Activated CD4-positive, alpha-beta T cell treated with anti-CD3 and anti-CD28 coated beads, Interleukin-2, Interleukin-6, amounts not matched to agents 100 ng/mL and 50 ng/mL, durations not matched to agents 16 hours and 8 hours (primary cell): Measurements from ENCODE around the gene DYNLT4.
"Not testable (repeated sequence)": the region's sequence is repeated elsewhere in the genome, so short reads cannot be mapped to it uniquely, and the experiment has no call there.

ENCODE experiments used
- DNase-seq: peaks from one replicate; pipeline ENCODE4 v3.0.0-alpha.2; 2020

The DYNLT4 gene

DNA sequence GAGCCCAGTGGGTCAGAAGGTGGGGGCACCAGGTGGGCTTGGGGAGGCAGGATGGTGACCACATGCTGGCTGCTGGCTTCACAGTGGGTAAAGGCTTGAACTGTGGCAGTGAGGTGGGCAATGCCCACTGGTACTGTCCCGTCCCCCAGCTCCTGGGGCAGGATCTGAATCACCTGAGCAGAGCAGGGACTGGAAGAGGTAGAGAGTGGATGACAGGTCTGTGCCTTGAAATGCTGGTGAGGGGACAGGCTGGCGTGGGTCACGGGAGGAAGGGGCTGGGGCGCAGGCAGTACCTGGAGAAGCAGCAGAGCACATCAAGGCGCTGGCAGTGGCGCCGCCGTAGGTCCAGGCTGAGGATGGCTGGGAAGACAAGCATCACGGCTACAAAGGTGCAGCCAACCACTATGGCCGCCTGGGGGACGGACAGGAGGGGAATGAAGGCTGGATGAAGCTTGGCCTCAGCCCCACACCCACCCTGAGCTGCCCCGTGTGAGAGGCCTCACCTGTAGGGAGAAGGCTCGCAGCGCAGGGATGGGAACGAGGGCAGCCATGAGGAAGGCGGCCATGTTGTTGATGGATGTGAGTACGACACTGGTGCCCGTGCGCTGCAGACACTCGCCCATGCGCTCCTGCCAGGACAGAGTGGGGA lies 21.0 kb upstream of the DYNLT4 start:
- DNase-seq = no peak

DNA sequence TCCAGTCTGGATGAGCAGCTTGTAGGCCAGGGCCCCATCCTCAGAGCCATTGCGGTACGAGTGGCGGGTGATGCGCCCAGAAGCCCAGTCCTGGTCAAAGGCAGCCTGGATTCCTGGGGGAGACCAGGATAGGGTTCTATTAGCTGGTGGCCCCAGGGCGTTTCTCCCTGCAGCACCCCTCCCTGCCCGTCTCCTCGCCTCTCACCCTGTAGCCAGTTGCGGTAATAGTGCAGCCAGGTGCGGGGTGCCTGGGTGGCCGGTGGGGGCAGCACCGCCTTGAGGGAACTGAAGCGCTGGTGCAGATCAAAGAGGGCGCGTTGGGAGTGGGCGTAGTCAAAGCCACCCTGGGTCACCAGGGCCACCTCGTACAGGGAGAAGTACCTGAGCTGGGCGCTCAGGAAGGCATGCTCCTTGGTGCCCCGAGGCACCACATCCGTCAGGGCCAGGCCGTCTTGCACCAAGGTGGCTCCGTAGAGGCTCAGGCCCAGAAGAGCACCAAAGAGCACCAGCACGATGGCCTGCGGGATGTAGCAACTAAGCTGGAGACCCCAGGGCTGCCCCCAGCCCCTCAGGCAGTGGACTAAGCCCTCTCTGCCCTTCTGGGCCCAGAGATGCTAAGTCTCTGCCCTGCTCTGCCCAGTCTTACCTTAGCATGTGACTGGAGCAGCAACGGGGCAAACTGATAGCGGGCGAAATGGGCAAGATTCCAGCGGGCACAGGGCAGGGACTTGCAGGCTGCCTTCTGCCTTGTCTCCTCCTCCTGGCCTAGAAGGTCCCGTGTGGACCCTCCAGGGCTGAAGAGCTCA lies 20.2 kb upstream of the DYNLT4 start:
- no peak for DNase-seq

DNA sequence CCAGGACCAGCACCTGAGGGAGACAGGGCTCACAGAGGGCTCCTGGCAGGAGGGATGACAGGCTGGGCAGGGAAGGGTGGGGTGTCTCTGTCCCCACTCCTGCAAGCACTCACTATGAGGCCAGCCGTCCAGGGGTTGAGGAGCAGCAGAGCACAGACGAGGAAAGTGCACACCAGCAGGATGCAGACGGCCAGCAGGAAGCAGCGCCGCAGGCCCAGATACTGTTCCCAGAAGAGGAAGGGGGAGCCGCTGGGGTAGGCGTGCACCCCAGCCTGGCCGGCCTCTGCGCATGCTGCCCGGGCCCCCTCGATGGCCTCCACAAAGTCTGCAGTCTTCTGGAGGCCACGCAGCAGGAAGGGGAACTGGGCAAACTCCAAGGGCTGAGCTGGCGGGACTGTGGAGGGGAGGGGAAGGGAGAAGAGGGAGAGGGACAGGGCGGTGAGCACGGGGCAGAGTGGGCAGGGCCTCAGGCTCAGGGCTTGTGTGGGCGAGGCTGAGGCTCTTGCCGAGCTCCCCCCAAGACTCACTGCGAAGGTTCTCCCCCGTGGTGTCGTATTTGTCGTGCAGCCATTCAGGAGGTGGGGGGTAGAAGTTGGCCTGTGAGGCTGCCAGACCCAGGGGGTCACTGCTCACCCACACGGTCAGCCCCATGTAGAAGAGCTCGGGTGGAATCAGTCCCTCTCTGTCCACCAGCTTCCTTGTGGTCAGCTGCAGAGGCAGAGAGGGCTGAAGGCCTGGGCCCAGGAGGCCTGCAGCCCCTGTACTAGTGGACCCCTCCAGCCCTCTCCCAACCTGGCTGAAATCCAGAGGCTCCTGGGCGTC lies 19.4 kb upstream of the DYNLT4 start:
- DNase-seq = no peak

DNA sequence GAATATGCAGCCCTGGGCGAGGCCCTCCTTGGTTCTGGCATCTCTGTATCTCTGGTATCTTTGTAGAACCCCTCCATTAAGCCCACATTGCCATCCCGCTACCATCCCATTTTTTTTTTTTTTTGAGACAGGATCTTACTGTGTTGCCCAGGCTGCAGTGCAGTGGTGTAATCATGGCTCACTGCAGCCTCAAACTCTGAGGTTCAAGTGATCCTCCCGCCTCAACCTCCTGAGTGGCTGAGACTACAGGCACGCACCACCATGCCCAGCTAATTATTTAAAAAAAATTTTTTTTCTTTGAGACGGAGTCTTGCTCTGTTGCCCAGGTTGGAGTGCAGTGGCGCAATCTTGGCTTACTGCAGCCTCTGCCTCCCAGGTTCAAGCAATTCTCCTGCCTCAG lies 17.2 kb upstream of the DYNLT4 start:
- DNase-seq = not testable (repeated sequence)

DNA sequence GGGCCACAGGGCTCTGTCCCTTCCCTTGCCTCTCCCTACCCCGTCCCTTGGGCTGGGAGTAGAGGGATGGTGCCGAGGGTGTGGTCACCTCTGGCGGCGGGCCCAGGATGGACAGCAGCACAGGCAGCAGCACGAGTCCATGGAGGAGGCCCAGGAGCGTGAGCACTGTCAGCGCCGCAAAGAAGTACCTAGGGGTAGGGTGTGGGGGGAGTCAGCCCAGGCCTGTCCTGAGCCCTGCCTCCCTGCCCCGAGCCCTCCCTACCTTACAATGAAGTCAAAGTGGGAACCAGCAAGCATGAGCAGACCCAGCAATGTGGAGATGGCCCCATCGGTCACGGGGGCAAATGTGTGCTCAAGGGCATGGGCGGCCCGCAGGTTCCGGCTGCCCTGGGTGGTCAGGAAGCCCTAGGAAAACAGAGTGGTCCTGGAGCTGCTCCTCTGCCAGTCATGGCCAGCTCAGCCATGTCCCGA lies 15.9 kb upstream of the DYNLT4 start:
- DNase-seq = no peak

DNA sequence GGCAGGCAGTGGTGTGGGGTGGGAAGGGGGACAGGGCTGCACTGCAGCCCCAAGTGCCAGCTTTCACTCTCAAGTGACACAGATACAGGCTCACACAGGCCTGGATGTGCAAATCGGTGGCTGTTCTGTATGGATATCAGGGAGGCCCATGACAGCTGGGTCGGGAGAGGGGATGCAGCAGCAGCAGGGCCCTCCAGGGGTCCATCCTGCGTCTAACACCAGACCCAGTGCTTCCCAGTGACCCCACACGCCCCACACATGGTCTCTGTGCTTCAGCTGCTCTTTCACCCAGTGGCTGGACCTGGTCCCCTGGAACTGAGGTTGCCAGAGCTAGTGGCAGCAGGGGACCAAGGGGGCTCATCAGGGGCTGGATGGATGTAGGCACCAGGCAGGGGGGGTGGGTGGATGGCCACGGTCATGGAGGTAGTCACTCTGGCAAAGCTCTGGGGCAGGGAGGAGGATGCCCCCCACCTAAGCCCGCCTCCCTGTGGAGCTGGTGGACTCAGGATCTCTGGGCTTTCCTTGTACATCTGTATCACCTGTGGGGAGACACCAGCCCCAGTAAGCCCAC lies 15.1 kb upstream of the DYNLT4 start:
- DNase-seq = no peak

DNA sequence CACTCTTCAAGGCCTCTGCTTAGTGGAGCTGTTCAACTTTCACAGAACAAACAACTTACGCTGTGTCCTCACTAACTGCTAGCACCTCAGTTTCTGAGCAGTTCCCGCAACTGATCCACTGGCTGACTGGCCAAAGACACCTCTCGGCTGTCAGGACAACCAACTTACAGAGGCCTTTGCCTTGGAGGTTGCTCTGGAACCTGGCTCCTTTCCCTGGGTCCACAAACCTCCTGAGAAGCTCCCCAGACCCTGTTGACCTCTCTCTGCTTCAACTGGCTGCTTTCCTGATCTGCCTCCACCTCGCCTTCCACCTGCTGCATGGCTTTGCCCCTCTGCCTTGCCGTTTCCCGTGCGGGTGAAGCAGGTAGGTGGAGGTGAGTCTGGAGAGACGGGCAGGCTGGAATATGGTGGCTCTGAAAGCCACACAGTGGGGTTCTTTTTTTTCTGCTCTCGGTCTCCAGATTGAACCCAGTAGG lies 14.1 kb upstream of the DYNLT4 start:
- DNase-seq = no peak

DNA sequence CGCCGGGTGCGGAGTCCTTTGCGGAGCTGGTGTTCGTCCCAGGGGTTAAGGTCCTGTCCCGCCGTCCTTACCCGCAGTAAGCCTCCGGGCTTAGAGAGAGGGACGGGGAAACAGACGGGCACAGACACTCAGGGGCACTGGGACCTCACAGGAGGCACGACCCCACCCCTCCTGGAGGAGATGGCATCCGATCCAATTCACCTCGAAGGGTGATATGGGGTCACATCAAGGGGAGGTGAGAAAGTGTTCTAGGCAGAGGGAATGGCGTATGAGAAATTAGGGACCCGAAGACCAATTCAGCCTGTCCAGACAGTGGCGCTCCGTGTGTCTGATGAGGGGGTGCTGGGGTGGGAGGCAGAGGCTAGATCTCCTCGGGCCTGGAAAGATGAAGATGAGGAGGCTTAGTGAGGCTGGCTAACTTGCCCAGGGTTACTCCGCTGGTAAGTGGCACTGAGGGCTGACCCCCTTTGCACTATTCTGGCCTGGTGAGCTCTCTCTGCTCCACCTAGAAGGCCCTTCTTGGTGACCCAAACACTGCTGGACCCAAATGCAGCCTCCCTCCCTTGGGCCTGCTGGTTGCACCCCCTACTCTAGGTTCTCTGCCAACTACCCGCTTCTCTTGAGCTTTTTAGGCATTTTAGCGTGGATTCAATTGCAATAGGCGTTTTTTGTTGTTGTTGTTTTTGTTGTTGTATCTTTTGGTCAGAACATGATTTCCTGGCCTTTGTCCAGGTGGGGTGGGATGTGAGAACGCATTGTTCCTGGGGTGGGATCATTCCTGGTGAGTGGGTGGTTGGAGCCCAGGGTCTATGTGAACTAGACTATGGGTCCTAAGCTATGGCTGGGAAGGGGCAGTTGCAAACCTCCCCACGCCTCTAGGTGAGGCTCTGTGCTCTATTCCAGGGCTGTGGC lies 13.4 kb upstream of the DYNLT4 start:
- no peak for DNase-seq

DNA sequence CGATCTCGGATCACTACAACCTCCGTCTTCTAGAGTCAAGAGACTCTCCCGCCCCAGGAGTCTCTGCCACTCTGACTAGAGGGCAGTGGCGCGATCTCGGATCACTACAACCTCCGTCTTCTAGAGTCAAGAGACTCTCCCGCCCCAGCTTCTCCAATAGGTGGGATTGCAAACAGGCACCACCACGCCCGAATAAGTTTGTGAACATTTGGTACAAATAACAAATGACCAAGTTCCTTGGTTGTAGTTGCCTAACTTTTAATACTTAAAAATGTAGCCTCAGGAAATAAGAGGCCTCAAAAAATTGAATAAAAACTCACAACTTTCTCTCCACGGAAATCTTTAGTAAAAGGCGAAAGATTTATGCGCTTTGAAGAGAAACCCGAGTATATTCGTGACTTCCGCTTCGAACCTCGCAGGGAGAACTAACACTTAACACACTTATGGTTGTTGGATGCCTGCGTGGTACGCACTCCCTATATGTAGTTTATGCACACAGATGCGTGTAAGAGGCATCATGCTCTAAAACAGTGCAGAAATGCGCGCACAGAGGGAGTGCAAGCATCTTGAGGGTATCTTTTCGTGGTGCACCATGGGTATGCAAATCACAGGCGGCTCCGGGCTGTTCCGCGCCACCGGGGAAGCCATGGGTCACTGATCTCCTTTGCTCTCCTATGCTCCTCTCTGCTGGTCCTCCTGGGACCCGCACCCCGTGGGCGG lies 12.6 kb upstream of the DYNLT4 start:
- DNase-seq = peak; percentile 95

DNA sequence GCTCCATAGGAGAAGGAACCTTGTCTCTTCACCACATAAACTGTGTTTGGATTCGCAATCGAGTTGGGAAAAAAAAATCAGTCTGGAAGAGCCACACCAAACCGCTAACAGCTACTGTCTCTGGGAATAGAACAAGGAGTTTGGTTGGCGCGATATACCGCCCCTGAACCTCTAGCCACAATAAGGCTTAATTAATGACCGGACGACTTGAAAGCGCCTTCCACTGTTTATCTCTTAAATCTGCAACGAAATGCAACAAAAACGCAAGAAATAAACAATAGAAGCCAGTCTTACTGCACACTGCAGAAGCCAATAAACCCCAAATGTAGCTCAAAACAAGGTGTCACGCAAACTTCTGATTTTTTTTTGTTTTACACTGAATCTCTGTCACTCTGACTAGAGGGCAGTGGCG lies 12.1 kb upstream of the DYNLT4 start:
- DNase-seq = no peak

DNA sequence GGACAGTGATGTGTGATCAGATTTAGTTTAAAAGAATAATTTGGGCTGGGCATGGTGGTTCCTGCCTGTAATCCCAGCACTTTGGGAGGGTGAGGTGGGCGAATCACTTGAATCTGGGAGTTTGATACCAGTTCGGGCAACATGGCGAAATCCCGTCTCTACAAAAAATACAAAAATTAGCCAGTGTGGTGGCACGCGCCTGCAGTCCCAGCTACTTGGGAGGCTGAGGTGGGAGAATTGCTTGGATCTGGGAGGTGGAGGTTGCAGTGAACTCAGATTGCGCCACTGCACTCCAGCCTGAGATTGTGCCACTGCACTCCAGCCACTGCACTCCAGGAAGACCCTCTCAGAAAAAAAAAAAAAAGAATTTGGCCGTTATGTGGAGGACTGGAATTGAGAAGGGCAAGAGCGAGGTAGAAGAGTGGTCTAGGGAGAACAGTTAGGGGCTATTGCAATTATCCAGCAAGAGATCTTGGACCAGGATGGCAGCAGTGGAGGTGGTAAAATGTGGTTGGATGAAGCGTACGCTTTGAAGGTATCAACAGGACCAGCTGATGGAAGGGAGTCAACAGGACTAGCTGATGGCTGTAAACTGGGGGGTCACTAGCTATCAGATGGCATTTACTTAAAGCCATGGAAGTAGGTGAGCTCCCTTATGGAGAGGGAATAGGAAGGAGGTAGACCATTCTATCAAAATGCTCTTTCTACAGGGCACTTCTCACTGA lies 10.8 kb upstream of the DYNLT4 start:
- DNase-seq = no peak

DNA sequence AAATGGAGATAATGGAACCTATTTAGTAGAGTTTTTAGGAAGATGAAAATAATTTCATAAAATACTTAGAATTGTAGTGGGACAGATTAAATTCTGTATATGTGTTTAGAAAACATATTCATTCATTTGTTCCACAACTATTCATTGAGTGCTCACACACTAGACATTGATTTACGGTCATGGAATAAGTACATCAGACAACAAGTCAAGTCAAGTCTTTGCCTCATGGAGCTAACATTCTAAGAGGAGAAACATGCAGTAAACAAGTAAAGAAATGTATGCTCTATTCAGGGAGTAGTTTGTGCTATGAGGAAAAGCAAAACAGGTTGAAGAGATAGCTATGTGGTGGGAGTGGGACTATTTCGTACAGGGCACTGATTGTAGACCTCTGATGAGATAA lies 10.2 kb upstream of the DYNLT4 start:
- no peak for DNase-seq

DNA sequence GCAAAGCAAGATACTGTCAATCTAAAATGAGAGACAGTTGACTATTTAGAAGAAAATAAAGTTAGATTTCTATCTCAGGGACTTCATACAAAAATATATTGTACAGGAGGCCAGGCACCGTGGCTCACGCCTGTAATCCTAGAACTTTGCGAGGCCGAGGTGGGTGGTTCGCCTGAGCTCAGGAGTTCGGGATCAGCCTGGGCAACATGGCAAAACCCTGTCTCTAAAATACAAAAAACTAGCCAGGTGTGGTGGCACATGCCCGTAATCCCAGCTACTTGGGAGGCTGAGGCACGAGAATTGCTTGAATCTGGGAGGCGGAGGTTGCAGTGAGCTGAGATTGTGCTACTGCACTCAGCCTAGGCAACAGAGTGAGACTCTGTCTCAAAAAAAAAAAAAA lies 8.8 kb upstream of the DYNLT4 start:
- DNase-seq = not testable (repeated sequence)

DNA sequence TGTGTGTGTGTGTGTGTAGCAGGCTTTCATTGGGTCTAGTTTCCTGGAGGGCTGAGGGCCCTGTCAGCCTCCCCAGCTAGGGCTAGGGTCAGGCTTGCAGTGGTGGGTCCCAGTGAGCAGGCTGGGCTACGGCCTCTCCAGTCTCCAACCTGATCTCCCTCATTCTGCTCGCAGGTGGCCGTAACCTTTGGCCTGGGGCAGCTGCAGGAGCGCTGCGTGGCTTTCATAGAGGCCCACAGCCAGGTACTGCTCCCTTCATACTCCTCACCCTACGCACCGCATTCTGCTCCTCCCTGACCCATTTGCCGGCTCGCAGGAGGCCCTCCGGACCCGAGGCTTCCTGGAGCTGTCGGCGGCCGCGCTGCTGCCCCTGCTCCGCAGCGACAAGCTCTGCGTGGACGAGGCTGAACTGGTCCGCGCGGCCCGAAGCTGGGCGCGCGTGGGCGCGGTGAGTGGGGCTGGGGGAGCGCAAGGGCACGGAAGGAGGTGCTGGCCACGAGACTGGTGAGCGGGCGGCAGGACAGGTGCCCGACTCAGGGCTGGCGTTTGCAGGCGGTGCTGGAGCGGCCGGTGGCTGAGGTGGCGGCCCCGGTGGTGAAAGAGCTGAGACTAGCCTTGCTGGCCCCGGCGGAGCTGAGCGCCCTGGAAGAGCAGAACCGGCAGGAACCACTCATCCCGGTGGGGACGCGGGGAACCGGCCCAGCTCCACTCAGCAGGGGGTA lies 5.8 kb upstream of the DYNLT4 start:
- DNase-seq = no peak

DNA sequence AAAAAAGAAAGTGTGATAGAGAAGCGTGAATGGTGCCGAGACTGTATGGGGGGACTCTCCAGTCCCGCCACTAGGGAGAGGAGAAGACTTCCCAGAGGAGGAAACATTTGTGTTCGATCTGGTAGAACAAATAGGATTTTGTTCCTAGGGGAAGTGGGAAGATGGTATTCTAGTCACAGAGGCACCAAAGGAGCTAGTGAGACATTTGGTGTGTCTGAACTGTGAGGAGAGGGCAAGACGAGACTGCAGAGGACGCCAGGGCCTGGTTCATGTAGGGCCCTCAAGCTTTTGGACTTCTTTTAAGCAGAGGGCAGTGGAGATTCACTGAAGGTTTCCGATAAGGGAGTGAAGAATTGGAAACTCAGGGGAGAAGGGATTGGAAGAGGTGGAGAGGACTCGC lies 4.1 kb upstream of the DYNLT4 start:
- no peak for DNase-seq

DNA sequence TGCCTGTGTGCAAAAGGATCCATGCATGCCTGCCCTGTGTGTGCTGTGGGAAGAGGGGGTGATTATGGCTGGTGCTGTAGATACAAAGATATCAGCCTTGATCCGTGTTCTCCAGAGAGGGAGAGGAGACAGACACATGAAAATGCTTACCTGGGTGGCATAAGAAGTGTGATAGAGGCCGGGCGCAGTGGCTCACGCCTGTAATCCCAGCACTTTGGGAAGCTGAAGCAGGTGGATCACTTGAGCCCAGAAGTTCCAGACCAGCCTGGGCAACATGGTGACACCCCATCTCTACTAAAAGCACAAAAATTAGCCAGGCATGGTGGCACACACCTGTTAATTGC lies 3.6 kb upstream of the DYNLT4 start:
- DNase-seq = not testable (repeated sequence)

DNA sequence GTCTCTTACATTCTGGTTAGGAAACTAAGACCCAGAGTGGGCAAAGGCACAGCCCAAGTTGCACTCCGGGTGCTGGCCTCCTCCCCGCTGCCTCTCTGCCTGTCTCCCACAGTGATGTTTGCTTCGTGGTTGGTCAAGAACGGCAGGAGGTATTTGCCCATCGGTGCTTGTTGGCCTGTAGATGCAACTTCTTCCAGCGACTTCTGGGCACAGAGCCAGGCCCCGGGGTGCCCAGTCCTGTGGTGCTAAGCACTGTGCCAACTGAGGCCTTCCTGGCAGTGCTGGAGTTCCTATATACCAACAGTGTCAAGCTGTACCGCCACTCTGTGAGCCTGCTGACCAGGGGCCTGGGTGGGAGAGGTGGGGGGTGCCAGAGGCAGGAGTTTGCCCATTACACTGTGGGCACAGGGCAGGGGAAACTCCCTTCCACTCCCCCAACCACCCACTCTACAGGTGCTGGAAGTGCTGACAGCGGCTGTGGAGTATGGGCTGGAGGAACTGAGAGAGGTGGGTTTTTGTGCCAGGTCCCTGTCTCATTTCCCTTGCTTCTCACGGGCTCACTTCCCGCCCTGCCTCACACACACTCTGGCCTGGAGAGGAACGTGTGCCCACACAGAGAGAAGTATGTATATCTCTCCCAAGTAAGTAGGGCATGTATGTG lies 3.1 kb upstream of the DYNLT4 start:
- peak; percentile 54 for DNase-seq

DNA sequence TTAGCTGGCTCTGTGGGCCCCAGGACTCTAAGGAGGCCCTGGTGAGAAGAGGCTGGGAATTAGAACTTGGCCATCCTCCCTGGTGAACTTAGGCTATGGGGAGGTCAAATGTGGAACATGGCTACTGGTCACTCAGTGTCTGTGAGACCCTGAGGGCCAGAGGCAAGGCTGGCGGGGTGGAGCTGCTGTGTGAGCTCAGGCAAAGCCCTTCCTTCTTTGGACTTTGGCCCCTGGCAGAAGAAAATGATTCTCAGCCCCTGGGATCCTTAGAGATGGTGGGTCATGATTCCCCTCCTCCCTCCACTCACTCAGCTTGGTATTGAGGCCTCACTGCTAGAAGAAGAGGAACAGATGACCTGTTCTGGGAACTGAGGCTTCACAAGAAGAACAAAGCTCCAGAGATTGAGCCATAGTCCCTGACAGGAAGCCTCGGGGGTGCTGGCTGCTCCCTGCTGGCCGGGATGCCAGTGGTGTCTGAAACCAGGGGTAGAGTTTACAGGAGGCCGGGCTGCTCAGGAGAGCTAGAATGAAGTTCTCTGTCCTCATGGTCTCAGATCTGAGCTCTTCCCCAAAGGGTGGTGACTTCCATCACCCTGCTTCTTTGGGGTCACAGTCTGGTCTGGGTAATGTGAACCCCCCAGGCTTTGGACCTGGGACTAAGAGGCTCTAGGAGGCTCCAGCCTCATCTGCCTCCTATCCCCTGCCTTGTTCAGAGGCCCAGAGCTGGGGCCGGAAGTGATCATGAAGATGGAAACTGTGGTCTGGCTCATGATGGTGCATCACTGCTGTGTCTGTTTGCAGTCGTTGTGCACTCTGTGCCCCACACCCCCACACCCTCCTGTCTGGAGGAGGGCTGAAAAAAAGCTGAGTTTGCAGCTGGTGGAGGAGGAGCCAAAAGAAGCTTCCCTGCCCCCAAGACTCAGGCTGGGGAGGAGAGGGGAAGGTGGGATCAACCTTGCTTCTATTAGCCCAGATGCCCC lies 2.1 kb upstream of the DYNLT4 start:
- DNase-seq = peak; percentile 96
